NK-92 treated with Interleukin-12 subunit alpha and Interleukin-12 subunit beta, amount 100 ng/mL, for 24 hours (cell line): ENCODE results near the gene TBC1D3B.
"Not testable (repeated sequence)": the region's sequence is repeated elsewhere in the genome, so short reads cannot be mapped to it uniquely, and the experiment has no call there.

ENCODE experiments used
- DNase-seq: peaks from one replicate; lab custom pipeline; 2025; lab: John Stamatoyannopoulos, UW

TBC1D3B gene

GRCh38 chr17:36201102-36201501 lies 24.7 kb upstream of the TBC1D3B start:
- not testable (repeated sequence) for DNase-seq

- DNase-seq: peak; percentile 38
These were observed 22.5 kb upstream of the TBC1D3B start for GRCh38 chr17:36198831-36199465.

DNA sequence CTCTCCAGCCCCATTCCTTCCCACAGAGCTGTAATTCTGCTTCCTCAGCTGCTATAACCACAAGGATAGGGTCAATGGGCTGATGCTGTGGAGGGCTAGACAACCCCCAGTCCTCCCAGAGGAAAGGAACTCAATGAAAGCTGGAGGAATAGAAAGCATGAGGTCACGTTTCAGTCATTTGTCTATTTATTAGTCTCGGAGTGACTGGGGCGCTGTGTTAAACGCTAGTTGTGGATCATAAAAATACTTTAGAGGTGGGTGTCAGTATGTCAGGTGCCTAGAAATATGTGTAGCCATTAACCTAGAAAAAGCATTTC lies 20.9 kb upstream of the TBC1D3B start:
- no peak for DNase-seq

GRCh38 chr17:36196131-36196486 lies 19.7 kb upstream of the TBC1D3B start:
- DNase-seq: no peak

GRCh38 chr17:36195434-36196130 lies 19.1 kb upstream of the TBC1D3B start:
- peak; percentile 58 for DNase-seq

DNA sequence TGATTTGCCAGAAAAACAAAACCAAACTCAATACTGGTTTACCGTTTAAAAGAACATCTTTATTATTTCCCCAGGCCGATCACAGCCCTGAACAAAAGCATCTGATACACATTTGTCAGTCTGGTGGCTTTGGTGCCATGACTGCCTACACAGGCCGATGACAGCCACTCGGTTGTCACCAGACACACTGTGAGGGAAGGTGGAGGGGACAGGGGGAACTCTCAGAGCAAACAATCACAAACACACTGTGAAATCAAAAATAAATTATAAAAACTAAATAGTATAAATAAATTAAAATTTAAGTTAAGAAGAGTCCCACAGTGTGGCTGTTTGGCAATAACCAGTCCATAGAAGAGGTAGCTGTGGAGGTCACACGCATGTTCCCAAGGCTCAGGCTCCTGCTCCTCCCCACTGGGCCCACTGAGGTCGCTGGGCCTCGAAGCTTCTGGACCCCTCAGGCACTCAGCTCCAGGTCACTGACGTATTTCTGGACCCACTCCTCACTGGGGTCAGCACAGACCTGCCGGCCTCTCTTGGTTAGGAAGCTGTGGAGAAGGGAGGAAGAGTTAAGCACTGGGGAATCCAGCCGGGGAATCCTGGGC lies 18.5 kb upstream of the TBC1D3B start:
- not testable (repeated sequence) for DNase-seq

DNA sequence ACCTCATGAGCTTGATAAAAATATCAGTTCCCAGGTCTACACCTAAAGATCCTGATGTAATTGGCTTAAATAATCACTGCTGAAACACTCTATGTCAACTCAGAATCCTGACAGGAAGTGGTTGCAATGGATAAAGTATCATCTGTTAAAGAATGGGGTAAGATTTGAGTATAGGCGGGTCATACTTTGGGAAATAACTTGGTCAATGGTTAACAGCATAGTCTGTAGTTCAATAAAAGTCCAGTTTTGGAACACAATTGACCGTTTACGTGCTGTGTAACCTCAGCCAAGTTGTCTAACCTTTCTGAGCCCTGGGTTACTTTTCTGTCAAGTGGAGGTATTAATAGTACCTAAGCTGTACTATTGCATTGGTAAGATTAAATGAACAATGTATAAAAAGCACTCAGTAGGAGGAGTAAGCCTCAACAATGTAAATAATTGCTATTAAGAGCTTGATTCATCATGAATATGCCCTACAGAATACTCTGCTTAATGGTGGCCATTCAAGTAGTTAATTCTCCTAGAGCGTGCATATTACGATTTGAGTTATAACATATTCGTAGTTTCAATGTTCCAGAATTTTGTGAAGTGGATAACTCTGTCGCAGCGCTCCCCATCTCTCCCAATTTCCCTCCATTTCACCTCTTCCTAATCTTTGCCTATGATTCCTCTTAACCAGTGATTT lies 17.9 kb upstream of the TBC1D3B start:
- not testable (repeated sequence) for DNase-seq

DNA sequence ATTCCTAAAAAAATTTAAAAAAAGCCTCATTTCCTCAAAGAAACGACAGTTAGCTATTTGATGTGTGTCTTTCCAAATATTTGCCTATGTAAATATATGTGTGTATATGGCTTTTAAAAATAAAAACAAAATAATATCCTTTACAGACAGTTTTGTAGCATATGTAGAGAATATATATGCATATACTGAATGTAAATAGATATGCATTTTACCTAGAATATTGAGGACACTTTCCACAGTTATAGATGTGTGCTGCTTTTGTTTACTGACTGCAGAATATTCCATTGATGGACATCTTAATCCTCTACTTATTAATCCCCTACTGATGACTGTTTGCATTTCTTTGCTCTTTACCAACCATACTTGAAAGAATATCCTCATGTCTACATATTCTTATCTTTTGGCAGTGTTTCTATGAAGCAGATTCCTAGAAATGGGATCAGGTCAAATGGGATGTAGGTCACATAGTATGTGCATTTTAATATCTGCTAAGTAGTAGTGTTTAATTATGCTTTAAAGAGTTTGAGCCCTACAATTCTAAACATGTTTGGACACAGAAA lies 16.9 kb upstream of the TBC1D3B start:
- DNase-seq: no peak

DNA sequence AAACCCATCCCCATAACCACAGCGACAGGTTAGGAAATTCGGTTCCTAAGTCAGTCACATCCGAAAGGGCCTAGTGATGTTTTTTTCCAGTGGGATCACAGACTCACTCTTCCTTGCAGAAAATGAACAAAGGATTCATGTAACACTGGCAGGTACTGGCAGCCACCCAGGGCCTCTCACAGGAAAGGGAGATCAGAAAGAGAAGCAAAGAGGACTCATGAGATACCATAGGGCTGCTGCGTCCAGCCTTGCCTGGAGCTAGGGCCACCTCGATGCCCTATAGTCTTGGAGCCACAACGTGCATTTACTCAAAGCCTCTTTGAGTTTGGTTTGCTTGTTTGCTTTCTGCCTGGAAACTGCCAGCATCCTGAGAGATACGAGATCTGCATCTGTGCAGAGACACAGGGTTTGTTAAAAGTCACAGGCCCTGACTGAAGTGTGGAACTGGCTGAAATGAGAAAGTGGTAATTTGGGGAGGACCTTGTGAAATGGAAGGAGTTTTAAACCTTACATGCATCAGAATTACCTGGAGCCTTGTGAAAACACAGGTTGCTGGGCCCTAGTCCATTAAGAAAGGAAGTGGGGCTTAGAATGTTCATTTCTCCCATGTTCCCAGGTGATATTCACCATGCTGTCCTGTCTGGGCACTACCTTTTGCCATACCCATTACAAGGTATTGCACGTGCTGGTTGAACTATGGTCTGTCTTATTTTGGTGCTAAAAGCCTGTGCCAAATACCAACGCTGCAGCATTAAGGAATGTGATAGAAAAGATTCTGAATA lies 14.3 kb upstream of the TBC1D3B start:
- not testable (repeated sequence) for DNase-seq

GRCh38 chr17:36189993-36190392 lies 13.6 kb upstream of the TBC1D3B start:
- DNase-seq: not testable (repeated sequence)

DNA sequence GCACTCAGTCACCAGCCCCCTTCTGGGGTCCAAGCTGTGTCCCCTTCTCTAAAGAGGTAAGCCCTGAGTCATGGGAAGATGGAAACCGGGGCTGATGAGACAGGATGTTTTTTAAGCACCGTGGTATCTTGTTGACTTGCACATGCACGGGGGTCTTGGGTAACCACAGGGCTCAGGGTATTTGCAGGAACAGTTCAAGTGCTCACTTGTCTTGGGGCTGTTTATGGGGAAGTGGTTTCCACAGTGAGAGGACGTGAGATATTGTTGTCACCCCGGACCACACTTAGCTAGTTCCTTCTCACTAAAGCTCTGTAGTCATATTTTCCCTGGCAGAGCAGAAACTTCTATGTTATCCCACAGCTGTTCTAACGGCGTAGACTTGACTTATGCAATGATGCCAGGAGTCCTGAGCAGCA lies 12.5 kb upstream of the TBC1D3B start:
- peak; percentile 83 for DNase-seq

DNA sequence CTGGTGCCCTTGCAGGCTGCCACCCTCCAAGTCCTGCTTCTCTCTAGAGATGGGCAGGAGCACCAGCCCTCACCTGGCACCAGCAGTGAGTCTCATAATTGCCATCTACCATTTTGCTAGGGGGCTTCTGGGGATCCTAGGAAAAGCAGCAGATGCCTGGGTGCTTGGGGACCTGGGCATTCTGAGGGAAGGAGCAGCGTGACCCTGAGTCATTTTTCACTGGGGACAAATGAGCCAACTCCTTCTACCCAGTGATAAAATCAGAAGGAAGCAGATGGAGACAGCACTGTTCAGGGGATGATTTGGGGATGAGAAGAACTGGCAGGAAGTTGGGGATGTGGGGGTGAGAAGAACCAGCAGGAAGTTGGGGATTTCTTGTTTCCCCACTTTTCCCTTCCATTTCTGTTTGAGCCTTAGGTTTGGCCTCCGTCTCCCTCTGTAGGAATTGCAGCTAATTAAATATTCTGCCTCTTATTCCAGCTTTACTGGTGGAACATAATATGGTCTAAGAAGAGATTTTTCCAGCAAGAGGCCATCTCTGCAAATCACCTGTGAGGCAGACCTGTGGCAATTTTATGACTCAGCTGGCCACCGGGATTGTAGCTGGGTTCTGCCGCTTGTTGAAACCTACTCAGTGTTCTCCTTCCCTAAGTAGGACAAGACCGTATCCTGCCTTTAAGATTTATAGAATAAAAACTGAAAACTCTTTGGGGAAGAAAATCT lies 11.7 kb upstream of the TBC1D3B start:
- DNase-seq: peak; percentile 41

DNA sequence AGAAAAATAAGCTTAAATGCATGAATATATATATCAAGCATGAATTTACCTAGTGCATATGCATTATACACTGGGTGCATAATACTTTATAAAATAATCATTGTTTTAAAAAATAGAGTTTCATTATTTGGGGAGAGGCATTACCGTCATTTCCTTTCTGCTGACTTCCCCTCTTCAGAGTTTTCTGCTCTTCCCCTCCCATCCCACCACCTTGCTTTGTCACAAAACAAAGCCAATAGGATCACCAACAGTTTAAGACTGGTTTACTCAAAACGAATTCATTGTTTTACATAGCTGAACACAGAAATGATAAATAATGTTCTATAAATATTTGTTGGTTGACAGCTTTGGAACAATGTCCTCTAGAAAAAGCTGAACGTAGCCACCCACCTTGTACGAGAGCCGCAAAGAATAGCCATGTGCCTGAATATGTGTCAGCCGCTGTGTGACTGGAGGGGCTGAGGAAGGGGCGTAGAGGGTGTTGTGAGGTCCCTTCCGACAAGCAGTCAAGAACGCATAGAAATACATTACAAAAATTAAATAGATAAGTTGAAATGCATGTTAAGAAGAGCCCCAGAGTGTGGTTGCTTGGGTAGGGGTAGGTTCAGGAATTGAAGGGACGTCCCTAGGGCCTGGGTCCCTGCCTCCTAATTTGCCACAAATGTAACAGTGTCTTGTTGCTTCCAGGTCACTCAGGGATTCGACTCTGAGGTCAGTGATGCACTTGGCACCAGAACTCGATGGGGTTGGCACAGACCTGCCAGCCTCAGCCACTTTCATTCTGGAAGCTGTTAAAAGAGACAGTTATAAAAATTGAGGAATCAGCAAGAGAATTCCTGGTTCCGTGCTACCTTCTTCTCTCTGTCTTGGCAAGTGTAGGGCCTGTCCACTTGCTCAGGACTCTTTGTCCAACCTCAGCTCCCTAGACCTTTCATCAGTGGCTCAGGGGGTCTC lies 10.7 kb upstream of the TBC1D3B start:
- DNase-seq: not testable (repeated sequence)

DNA sequence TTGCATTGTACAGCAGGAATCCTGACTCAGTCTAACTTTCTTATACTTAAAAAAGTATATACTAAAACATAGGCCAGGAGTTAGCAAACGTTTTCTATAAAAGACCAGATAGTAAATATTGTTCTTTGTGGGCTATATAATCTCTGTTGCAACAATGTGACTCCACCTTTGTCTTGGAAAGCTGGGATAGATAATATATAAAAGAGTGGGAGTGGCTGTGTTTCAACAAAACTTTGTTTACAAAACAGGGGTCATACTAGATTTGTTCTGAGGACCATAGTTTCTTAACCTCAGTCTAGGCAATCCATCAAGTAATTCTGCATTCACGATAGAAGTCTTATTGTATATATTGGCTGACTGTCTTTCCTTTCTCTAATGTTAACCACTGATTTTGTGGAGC lies 9.0 kb upstream of the TBC1D3B start:
- DNase-seq: no peak

DNA sequence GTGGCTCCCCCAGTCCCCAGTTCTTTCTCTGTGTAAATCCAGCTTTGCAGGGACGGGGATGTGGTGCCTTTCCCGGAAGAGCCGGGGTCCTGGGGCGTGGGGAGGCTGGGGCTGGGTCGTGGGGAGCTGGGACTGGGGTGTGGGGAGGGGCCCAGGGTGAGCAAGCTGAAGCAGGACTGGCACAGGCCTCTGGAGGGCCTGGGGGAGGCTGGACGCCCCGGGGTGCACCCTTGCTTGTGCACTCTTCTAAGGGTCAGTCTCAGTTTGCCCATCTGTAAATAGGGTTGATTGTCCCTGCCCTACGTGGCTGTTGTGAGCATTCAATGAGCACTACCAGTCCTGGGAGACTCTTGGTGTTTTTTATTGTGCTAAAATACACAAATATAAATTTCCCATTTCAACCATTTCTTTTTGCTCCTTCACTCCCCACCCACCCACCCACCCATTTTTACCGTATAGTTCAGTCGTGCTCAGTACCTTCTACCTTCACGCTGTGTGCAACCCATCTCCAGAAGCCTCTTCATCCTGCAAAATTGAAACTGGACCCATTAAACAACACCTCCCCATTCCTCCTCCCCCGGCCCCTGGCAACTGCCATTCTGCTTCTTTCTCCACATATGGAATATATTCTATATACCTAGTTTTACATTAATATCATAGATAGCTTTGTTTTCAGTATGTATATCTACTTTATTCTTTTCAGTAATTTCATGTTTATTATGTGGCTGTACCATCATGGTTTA lies 7.8 kb upstream of the TBC1D3B start:
- DNase-seq: peak; percentile 45

GRCh38 chr17:36183001-36183971 lies 6.8 kb upstream of the TBC1D3B start:
- no peak for DNase-seq

DNA sequence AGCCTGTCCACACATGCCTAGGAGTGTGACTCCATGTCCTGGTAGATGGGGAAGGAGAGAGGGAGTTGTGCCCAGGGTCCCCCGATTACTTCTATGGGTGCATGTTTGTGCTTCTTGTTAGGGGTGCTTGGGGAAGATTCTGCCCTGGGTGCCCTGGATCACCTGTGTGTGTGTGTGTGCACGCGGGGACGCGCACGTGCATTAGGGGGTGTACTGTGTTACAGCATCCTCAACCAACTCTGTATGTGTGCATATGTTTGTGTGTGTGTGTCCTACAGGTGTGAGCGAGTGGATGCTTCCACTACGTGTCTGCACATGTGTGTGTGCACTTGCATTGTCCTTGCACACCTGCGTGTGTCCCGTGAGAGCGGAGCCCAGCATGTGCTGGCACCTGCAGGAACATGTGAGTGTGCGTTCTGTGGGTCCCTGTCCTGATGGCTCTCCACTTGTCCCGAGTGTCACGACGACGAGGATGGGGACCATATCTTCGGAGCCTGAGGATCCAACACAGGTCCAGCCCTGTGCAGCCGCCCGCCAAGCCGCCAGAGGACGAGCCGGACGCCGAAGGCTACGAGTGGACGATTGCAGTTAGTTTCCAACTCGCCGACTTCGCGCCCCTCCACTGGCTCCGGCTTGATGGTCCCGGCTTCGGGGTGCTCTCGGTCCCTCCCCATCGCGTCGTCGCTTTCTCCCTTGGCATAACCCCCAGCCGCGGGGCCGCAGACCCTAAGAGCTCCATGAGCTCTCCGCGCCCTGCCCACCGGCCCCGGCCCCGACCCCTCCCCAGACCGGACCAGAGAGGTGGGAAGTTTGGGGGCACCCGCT lies 6.0 kb upstream of the TBC1D3B start:
- no peak for DNase-seq
